Measurements from ENCODE around the gene RHBDL2. TPM values are rescaled to one million over a fixed set of nuclear protein-coding genes. Genes with fewer than 3 reads are reported as not detected.
"Not testable (repeated sequence)": the region's sequence is repeated elsewhere in the genome, so short reads cannot be mapped to it uniquely, and the experiment has no call there.

The RHBDL2 gene
- total RNA-seq, 4 donors from 2014 or later, result not detected

- in situ Hi-C loops (cut with MboI; ENCODE audit: low sequenced_read_pairs in 4 of 4) (loop anchor here in 1 of 4 donors (25.0 kb wide), 2 partner anchors 786 to 1236 kb away; no protein-coding TSS in a partner anchor), intact Hi-C loops (cut with DNase I; ENCODE audit: low total_unique reads) (no loop called here)
- Histone ChIP-seq H3K4me1 (no peaks in the 10 kb centered on the region), H3K9me3 (no peaks in the 10 kb centered on the region), H3K36me3 (peaks cover 0 to 86% of the 10 kb centered on the region in 2 donors), H3K4me3 (no peak overlapping the region), H3K27me3 (no peaks in the 10 kb centered on the region), H3K27ac (no peak overlapping the region)
- DNase-seq, result no peak
- TF ChIP-seq, protein P1, sequence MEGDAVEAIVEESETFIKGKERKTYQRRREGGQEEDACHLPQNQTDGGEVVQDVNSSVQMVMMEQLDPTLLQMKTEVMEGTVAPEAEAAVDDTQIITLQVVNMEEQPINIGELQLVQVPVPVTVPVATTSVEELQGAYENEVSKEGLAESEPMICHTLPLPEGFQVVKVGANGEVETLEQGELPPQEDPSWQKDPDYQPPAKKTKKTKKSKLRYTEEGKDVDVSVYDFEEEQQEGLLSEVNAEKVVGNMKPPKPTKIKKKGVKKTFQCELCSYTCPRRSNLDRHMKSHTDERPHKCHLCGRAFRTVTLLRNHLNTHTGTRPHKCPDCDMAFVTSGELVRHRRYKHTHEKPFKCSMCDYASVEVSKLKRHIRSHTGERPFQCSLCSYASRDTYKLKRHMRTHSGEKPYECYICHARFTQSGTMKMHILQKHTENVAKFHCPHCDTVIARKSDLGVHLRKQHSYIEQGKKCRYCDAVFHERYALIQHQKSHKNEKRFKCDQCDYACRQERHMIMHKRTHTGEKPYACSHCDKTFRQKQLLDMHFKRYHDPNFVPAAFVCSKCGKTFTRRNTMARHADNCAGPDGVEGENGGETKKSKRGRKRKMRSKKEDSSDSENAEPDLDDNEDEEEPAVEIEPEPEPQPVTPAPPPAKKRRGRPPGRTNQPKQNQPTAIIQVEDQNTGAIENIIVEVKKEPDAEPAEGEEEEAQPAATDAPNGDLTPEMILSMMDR (IDR thresholded peaks at IDR 0.05 in 4 of 5, conservative IDR thresholded peaks at IDR 0.05 in 1 of 5), result no peak
- no peak for TF ChIP-seq POLR2A (IDR thresholded peaks at IDR 0.05)
- ATAC-seq, result no peak
Measured at GRCh38 chr1:38848071-38848470, 93.6 kb downstream of the RHBDL2 start.

GRCh38 chr1:38846210-38846609, 95.4 kb downstream of the RHBDL2 start:
- DNase-seq (no peak), ATAC-seq (no peak)
- intact Hi-C loops (cut with DNase I; ENCODE audit: low total_unique reads), result no loop called here
- H3K9me3 ChIP-seq, result no peaks in the 10 kb centered on the region
- in situ Hi-C loops (cut with MboI; ENCODE audit: low sequenced_read_pairs in 4 of 4), result loop anchor here in 1 of 4 donors (25.0 kb wide), 2 partner anchors 784 to 1234 kb away; no protein-coding TSS in a partner anchor
- H3K4me3 ChIP-seq, result no peak overlapping the region
- no peaks in the 10 kb centered on the region for H3K27me3 ChIP-seq
- H3K4me1 ChIP-seq, result no peaks in the 10 kb centered on the region
- no peak overlapping the region for H3K27ac ChIP-seq
- peaks cover 0 to 89% of the 10 kb centered on the region in 2 donors for H3K36me3 ChIP-seq
- TF ChIP-seq, protein P1 (IDR thresholded peaks at IDR 0.05 in 4 of 5, conservative IDR thresholded peaks at IDR 0.05 in 1 of 5), result no peak
- TF ChIP-seq POLR2A (IDR thresholded peaks at IDR 0.05), result no peak

DNA sequence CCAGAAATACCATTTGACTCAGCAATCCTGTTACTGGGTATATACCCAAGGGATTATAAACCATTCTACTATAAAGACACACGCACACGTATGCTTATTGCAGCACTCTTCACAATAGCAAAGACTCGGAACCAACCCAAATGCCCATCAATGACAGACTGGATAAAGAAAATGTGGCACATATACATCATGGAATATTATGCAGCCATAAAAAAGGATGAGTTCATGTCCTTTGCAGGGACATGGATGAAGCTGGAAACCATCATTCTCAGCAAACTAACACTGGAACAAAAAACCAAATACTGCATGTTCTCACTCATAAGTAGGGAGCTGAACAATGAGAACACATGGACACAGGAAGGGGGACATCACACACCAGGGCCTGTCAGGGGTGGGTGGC, 96.5 kb downstream of the RHBDL2 start:
- intact Hi-C loops (cut with DNase I; ENCODE audit: low total_unique reads); H3K27me3 ChIP-seq; H3K9me3 ChIP-seq; H3K4me3 ChIP-seq; H3K4me1 ChIP-seq; H3K27ac ChIP-seq; DNase-seq; ATAC-seq: not testable (repeated sequence)
- in situ Hi-C loops (cut with MboI; ENCODE audit: low sequenced_read_pairs in 4 of 4), result loop anchor here in 1 of 4 donors (25.0 kb wide), 2 partner anchors 783 to 1233 kb away; no protein-coding TSS in a partner anchor
- peaks cover 0 to 79% of the 10 kb centered on the region in 2 donors for H3K36me3 ChIP-seq

DNA sequence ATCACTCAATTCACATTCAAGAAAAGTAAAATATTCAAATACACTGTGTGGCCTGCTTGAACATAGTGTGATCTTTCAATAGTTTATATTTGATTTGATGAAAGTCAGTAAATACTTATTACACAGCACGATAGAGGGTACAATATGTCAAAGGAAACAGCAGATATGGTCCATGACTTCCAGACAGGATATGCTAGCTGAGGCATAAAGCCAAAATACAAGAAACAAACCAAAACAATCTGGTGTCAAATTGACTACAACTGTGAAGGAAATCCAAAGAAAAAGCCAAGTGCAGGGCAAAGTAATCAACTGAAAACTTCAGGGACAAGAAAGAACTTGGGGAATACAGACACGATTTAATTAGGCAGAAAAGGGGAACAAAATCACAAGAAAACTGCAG, 101.3 kb downstream of the RHBDL2 start:
- intact Hi-C loops (cut with DNase I; ENCODE audit: low total_unique reads), result no loop called here
- TF ChIP-seq POLR2A (IDR thresholded peaks at IDR 0.05), result no peak
- TF ChIP-seq, protein P1 (IDR thresholded peaks at IDR 0.05 in 4 of 5, conservative IDR thresholded peaks at IDR 0.05 in 1 of 5), result no peak
- H3K27me3 ChIP-seq, result no peaks in the 10 kb centered on the region
- H3K4me3 ChIP-seq, result no peak overlapping the region
- H3K36me3 ChIP-seq, result peaks cover 2 to 57% of the 10 kb centered on the region in 2 donors
- DNase-seq (no peak), ATAC-seq (no peak)
- no peak overlapping the region for H3K27ac ChIP-seq
- in situ Hi-C loops (cut with MboI; ENCODE audit: low sequenced_read_pairs in 4 of 4), result loop anchor here in 1 of 4 donors (25.0 kb wide), 2 partner anchors 778 to 1228 kb away; no protein-coding TSS in a partner anchor
- peaks cover 0 to 3% of the 10 kb centered on the region in 2 donors for H3K4me1 ChIP-seq
- H3K9me3 ChIP-seq, result no peaks in the 10 kb centered on the region

DNA sequence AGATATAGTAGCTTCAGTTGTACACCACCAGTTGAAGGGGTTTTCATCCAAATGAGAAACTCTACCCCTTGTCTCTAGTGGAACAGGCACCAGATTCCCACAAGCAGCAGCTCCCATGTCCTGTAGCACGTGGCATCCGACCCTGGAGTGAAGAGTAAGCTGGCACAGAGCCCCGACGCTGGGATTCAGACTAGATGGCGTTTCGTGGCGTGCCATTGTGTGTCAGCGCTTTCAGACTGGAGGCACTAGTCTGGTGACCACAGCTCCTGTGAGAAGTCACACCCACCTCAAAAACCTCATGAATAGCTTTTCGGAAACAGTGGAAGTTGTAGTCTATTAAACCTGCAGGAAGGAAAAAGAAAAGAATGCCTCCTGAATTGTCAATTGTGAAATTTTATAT, 102.3 kb downstream of the RHBDL2 start:
- Histone ChIP-seq H3K27ac (no peak overlapping the region), H3K4me1 (peaks cover 0 to 3% of the 10 kb centered on the region in 2 donors), H3K36me3 (peaks cover 2 to 47% of the 10 kb centered on the region in 2 donors), H3K4me3 (no peak overlapping the region), H3K9me3 (no peaks in the 10 kb centered on the region), H3K27me3 (no peaks in the 10 kb centered on the region)
- in situ Hi-C loops (cut with MboI; ENCODE audit: low sequenced_read_pairs in 4 of 4) (loop anchor here in 1 of 4 donors (25.0 kb wide), 2 partner anchors 777 to 1227 kb away; no protein-coding TSS in a partner anchor), intact Hi-C loops (cut with DNase I; ENCODE audit: low total_unique reads) (no loop called here)
- ATAC-seq (no peak), DNase-seq (no peak)
- no peak for TF ChIP-seq POLR2A (IDR thresholded peaks at IDR 0.05)
- TF ChIP-seq, protein P1 (IDR thresholded peaks at IDR 0.05 in 4 of 5, conservative IDR thresholded peaks at IDR 0.05 in 1 of 5), result no peak

DNA sequence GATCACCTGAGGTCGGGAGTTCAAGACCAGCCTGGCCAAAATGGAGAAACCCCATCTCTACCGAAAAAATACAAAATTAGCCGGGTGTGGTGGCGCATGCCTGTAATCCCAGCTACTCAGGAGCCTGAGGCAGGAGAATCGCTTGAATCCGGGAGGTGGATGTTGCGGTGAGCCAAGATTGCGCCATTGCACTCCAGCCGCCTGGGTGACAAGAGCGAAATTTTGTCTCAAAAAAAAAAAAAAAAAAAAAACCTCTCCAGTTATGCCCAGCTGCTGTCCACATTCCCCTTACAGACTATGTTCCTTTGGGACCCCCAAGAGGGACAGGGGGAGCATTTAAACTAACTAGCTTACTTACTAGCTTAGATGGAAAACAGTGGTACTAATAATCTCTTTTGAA, 105.3 kb downstream of the RHBDL2 start:
- DNase-seq; ATAC-seq; H3K4me1 ChIP-seq; H3K4me3 ChIP-seq; H3K9me3 ChIP-seq; H3K27me3 ChIP-seq; H3K27ac ChIP-seq; intact Hi-C loops (cut with DNase I; ENCODE audit: low total_unique reads): not testable (repeated sequence)
- in situ Hi-C loops (cut with MboI; ENCODE audit: low sequenced_read_pairs in 4 of 4), result loop anchor here in 1 of 4 donors (25.0 kb wide), 2 partner anchors 774 to 1224 kb away; no protein-coding TSS in a partner anchor
- H3K36me3 ChIP-seq, result peaks cover 2 to 20% of the 10 kb centered on the region in 2 donors

All from gastrocnemius medialis (tissue), 4 donors.